Central memory CD4-positive, alpha-beta T cell (primary cell): ENCODE data around the gene RPL39.
"Not testable (repeated sequence)": the region's sequence is repeated elsewhere in the genome, so short reads cannot be mapped to it uniquely, and the experiment has no call there.

ENCODE experiments used
- DNase-seq: peaks from one replicate; pipeline ENCODE4 v3.0.0; 2022
- total RNA-seq, 3 experiments: gene quantifications; one replicate each; lab custom pipeline; 2026; lab: John Stamatoyannopoulos, UW

The RPL39 gene
- 183 to 316 (median 220) reads per million in 3 experiments for total RNA-seq

GRCh38 chrX:119791437-119792231 lies at the start of gene RPL39:
TSS of gene RPL39 (minus strand) at chrX:119791630. CDS start at chrX:119791576, 54 bp downstream.
- DNase-seq: peak; percentile 80

- DNase-seq: no peak
These were observed 42.5 kb upstream of the RPL39 start for GRCh38 chrX:119833905-119834304.

- DNase-seq: no peak
These were observed 37.0 kb upstream of the RPL39 start for GRCh38 chrX:119828446-119828845.

GRCh38 chrX:119826399-119826959 lies 35.0 kb upstream of the RPL39 start:
- no peak for DNase-seq

- DNase-seq: not testable (repeated sequence)
These were observed 32.8 kb upstream of the RPL39 start for GRCh38 chrX:119824221-119824620.

- peak; percentile 78 for DNase-seq
These were observed 30.3 kb upstream of the RPL39 start for GRCh38 chrX:119821703-119822102.

GRCh38 chrX:119817130-119817690 lies 25.8 kb upstream of the RPL39 start:
- DNase-seq: no peak

- no peak for DNase-seq
These were observed 24.9 kb upstream of the RPL39 start for GRCh38 chrX:119816300-119816699.

- DNase-seq: no peak
These were observed 17.8 kb upstream of the RPL39 start for GRCh38 chrX:119809185-119809666.

- not testable (repeated sequence) for DNase-seq
These were observed 17.0 kb upstream of the RPL39 start for GRCh38 chrX:119808461-119808860.

- no peak for DNase-seq
These were observed 11.1 kb upstream of the RPL39 start for GRCh38 chrX:119802546-119802945.

GRCh38 chrX:119801253-119802221 lies 10.1 kb upstream of the RPL39 start:
- no peak for DNase-seq

- peak; percentile 31 for DNase-seq
These were observed 423 bp downstream of the RPL39 start for GRCh38 chrX:119790977-119791436.

GRCh38 chrX:119784747-119785446 lies 6.5 kb downstream of the RPL39 start:
- DNase-seq: peak; percentile 42

GRCh38 chrX:119783026-119783425 lies 8.4 kb downstream of the RPL39 start:
- no peak for DNase-seq

GRCh38 chrX:119778829-119779228 lies 12.6 kb downstream of the RPL39 start:
- no peak for DNase-seq

- no peak for DNase-seq
These were observed 15.8 kb downstream of the RPL39 start for GRCh38 chrX:119775517-119776238.

- not testable (repeated sequence) for DNase-seq
These were observed 22.0 kb downstream of the RPL39 start for GRCh38 chrX:119769388-119769787.

GRCh38 chrX:119768436-119768835 lies 23.0 kb downstream of the RPL39 start:
- not testable (repeated sequence) for DNase-seq

GRCh38 chrX:119763836-119764387 lies 27.5 kb downstream of the RPL39 start:
- DNase-seq: no peak

GRCh38 chrX:119763181-119763580 lies 28.2 kb downstream of the RPL39 start:
- DNase-seq: no peak
